Type B pancreatic cell (in vitro differentiated cells): ENCODE measurements around the gene LOXL4. TPM values are rescaled to one million over a fixed set of nuclear protein-coding genes. Genes with fewer than 3 reads are reported as not detected.
A peak's percentile ranks its signal among the peaks of the same experiment; 100 is the strongest.

Source experiments
- DNase-seq: peaks from one replicate; pipeline ENCODE4 v3.0.0; 2021; ENCODE audit warnings: mixed read lengths; ENCODE audit not compliant: unreplicated experiment; ENCODE audit errors: extremely low spot score
- H3K27ac Mint-ChIP-seq: 2 replicates; pipeline ENCODE4 v1.8.0; 2021; ENCODE audit warnings: mild to moderate bottlenecking, mixed read lengths
- H3K27me3 Mint-ChIP-seq: 2 replicates; pipeline ENCODE4 v1.8.0; 2021; ENCODE audit warnings: mixed read lengths
- H3K36me3 Mint-ChIP-seq: 2 replicates; pipeline ENCODE4 v1.8.0; 2021; ENCODE audit warnings: mixed read lengths
- H3K4me1 Mint-ChIP-seq: one replicate; pipeline ENCODE4 v1.8.0; 2021; ENCODE audit warnings: mixed read lengths; ENCODE audit not compliant: unreplicated experiment
- H3K4me3 Mint-ChIP-seq: 2 replicates; pipeline ENCODE4 v1.8.0; 2021; ENCODE audit warnings: mild to moderate bottlenecking, mixed read lengths
- H3K9me3 Mint-ChIP-seq: 2 replicates; pipeline ENCODE4 v1.8.0; 2021; ENCODE audit warnings: mixed read lengths
- CTCF ChIP-seq: fragments of 200-600 bp; sonication (generic); conservative IDR thresholded peaks from 2 replicates; pipeline ENCODE4 v1.5.0; 2021; ENCODE audit warnings: antibody characterized with exemption, mild to moderate bottlenecking
- total RNA-seq: library from RNA; stranded (reverse); gene quantifications from 2 replicates; pipeline ENCODE4 v1.2.1, GENCODE V29; 2021; ENCODE audit warnings: low replicate concordance

LOXL4 gene
- total RNA-seq, 1 donor from 2014 or later, result 59.4 TPM

GRCh38 chr10:98264378-98265065 is 3.5 kb downstream of the LOXL4 start:
- no peak for TF ChIP-seq CTCF
- Mint-ChIP-seq H3K4me3 (no peak overlapping the region), H3K36me3 (no peaks in the 10 kb centered on the region), H3K27ac (no peak overlapping the region), H3K27me3 (peaks cover 35% of the 10 kb centered on the region), H3K9me3 (no peaks in the 10 kb centered on the region), H3K4me1 (peaks cover 31% of the 10 kb centered on the region)
- DNase-seq, result peak; percentile 49

- H3K4me1 Mint-ChIP-seq, result peaks cover 24% of the 10 kb centered on the region
- no peak overlapping the region for H3K4me3 Mint-ChIP-seq
- no peak overlapping the region for H3K27ac Mint-ChIP-seq
- no peak for TF ChIP-seq CTCF
- H3K36me3 Mint-ChIP-seq, result no peaks in the 10 kb centered on the region
- no peaks in the 10 kb centered on the region for H3K9me3 Mint-ChIP-seq
- DNase-seq, result no peak
- H3K27me3 Mint-ChIP-seq, result peaks cover 24% of the 10 kb centered on the region
Measured at GRCh38 chr10:98263088-98263487, 4.9 kb downstream of the LOXL4 start.

- Mint-ChIP-seq H3K27ac (no peak overlapping the region), H3K4me3 (no peak overlapping the region), H3K4me1 (peaks cover 24% of the 10 kb centered on the region), H3K27me3 (peaks cover 21% of the 10 kb centered on the region), H3K9me3 (no peaks in the 10 kb centered on the region), H3K36me3 (no peaks in the 10 kb centered on the region)
- peak; percentile 54 for DNase-seq
- peak; percentile 29 for TF ChIP-seq CTCF
Measured at GRCh38 chr10:98262571-98262970, 5.4 kb downstream of the LOXL4 start.

- Mint-ChIP-seq H3K4me3 (no peak overlapping the region), H3K36me3 (no peaks in the 10 kb centered on the region), H3K27me3 (peaks cover 12% of the 10 kb centered on the region), H3K4me1 (peaks cover 21% of the 10 kb centered on the region), H3K27ac (no peak overlapping the region), H3K9me3 (no peaks in the 10 kb centered on the region)
- TF ChIP-seq CTCF, result no peak
- peak; percentile 57 for DNase-seq
Measured at GRCh38 chr10:98261436-98262277, 6.3 kb downstream of the LOXL4 start.

- no peak overlapping the region for H3K4me3 Mint-ChIP-seq
- H3K27me3 Mint-ChIP-seq, result peaks cover 3% of the 10 kb centered on the region
- no peak for TF ChIP-seq CTCF
- H3K36me3 Mint-ChIP-seq, result peaks cover 6% of the 10 kb centered on the region
- peak overlapping the region; percentile 27 for H3K27ac Mint-ChIP-seq
- no peaks in the 10 kb centered on the region for H3K9me3 Mint-ChIP-seq
- peaks cover 12% of the 10 kb centered on the region for H3K4me1 Mint-ChIP-seq
- peak; percentile 66 for DNase-seq
Measured at GRCh38 chr10:98260752-98261151, 7.2 kb downstream of the LOXL4 start.
